Lung microvascular endothelial cell (primary cell): ENCODE results near the gene DUOXA2. TPM values are rescaled to one million over a fixed set of nuclear protein-coding genes. Genes with fewer than 3 reads are reported as not detected.
"Not testable (repeated sequence)": the region's sequence is repeated elsewhere in the genome, so short reads cannot be mapped to it uniquely, and the experiment has no call there.

Source experiments
- DNase-seq, 2 donors: peaks; one replicate each; pipeline versions ENCODE4 v3.0.0 to v3.0.0-alpha.2; 2010; ENCODE audit warnings: low read depth in 2 of 2
- total RNA-seq: library from RNA; depleted of rRNA; stranded (reverse); fragments of >200 nt; gene quantifications from 2 replicates; pipeline ENCODE4 v1.2.1, GENCODE V29; 2014

Gene DUOXA2
- total RNA-seq, 1 donor from 2014 or later: not detected

GRCh38 chr15:45134682-45135604, 20.8 kb downstream of the DUOXA2 start:
- DNase-seq: no peak

- not testable (repeated sequence) for DNase-seq
These were observed 21.7 kb downstream of the DUOXA2 start for GRCh38 chr15:45135705-45136377.

- no peak for DNase-seq
These were observed 22.2 kb downstream of the DUOXA2 start for GRCh38 chr15:45136378-45136764.

GRCh38 chr15:45137703-45138102, 23.6 kb downstream of the DUOXA2 start:
- DNase-seq: no peak

GRCh38 chr15:45138814-45139765, 25.0 kb downstream of the DUOXA2 start:
- DNase-seq: no peak

- DNase-seq: no peak
These were observed 25.6 kb downstream of the DUOXA2 start for GRCh38 chr15:45139770-45140169.

GRCh38 chr15:45140557-45141250, 26.6 kb downstream of the DUOXA2 start:
- DNase-seq: no peak

GRCh38 chr15:45141386-45141785, 27.3 kb downstream of the DUOXA2 start:
- DNase-seq: no peak

- DNase-seq: no peak
These were observed 28.9 kb downstream of the DUOXA2 start for GRCh38 chr15:45143056-45143455.

- DNase-seq: no peak
These were observed 29.8 kb downstream of the DUOXA2 start for GRCh38 chr15:45143946-45144345.

GRCh38 chr15:45144775-45145174, 30.6 kb downstream of the DUOXA2 start:
- no peak for DNase-seq

GRCh38 chr15:45146405-45146804, 32.3 kb downstream of the DUOXA2 start:
- no peak for DNase-seq

GRCh38 chr15:45147606-45148005, 33.5 kb downstream of the DUOXA2 start:
- no peak for DNase-seq

GRCh38 chr15:45148076-45149059, 34.2 kb downstream of the DUOXA2 start:
- no peak for DNase-seq

- no peak for DNase-seq
These were observed 34.9 kb downstream of the DUOXA2 start for GRCh38 chr15:45149060-45149459.

GRCh38 chr15:45150481-45150880, 36.4 kb downstream of the DUOXA2 start:
- DNase-seq: no peak

- DNase-seq: no peak
These were observed 36.9 kb downstream of the DUOXA2 start for GRCh38 chr15:45150997-45151396.

GRCh38 chr15:45151998-45152828, 38.1 kb downstream of the DUOXA2 start:
- DNase-seq: no peak

GRCh38 chr15:45155739-45156138, 41.6 kb downstream of the DUOXA2 start:
- no peak for DNase-seq
